Measurements from ENCODE around the gene MYO1B.

The MYO1B gene

GRCh38 chr2:191212119-191212518, 33.1 kb upstream of the MYO1B start:
- no peaks in the 10 kb centered on the region for H3K27me3 ChIP-seq (ENCODE audit: control insufficient read depth, insufficient read depth, low read length)
- no peak for DNase-seq (ENCODE audit: low read depth, low spot score)
- H3K27ac ChIP-seq (ENCODE audit: low read length) = no peak overlapping the region
- no peaks in the 10 kb centered on the region for H3K9me3 ChIP-seq (ENCODE audit: control insufficient read depth, insufficient read depth, low read length)
- no peaks in the 10 kb centered on the region for H3K4me1 ChIP-seq (ENCODE audit: control insufficient read depth, insufficient read depth, low read length)
- no peaks in the 10 kb centered on the region for H3K36me3 ChIP-seq (ENCODE audit: control insufficient read depth, insufficient read depth, low read length)
- H3K4me3 ChIP-seq (ENCODE audit: low read length) = no peak overlapping the region

- no peaks in the 10 kb centered on the region for H3K9me3 ChIP-seq (ENCODE audit: control insufficient read depth, insufficient read depth, low read length)
- H3K4me3 ChIP-seq (ENCODE audit: low read length) = no peak overlapping the region
- no peaks in the 10 kb centered on the region for H3K27me3 ChIP-seq (ENCODE audit: control insufficient read depth, insufficient read depth, low read length)
- H3K36me3 ChIP-seq (ENCODE audit: control insufficient read depth, insufficient read depth, low read length) = no peaks in the 10 kb centered on the region
- no peaks in the 10 kb centered on the region; the same call in 1 of the 2 replicates for H3K4me1 ChIP-seq (ENCODE audit: control insufficient read depth, insufficient read depth, low read length)
- DNase-seq (ENCODE audit: low read depth, low spot score) = no peak
- no peak overlapping the region for H3K27ac ChIP-seq (ENCODE audit: low read length)
Observed at GRCh38 chr2:191213333-191213732, 31.9 kb upstream of the MYO1B start.

- Histone ChIP-seq H3K9me3 (ENCODE audit: control insufficient read depth, insufficient read depth, low read length) (no peaks in the 10 kb centered on the region), H3K4me1 (ENCODE audit: control insufficient read depth, insufficient read depth, low read length) (no peaks in the 10 kb centered on the region; the same call in 1 of the 2 replicates), H3K36me3 (ENCODE audit: control insufficient read depth, insufficient read depth, low read length) (no peaks in the 10 kb centered on the region), H3K4me3 (ENCODE audit: low read length) (no peak overlapping the region), H3K27ac (ENCODE audit: low read length) (no peak overlapping the region), H3K27me3 (ENCODE audit: control insufficient read depth, insufficient read depth, low read length) (no peaks in the 10 kb centered on the region)
- WGBS (ENCODE audit: insufficient coverage, insufficient read length) = no CpG with 5 or more reads among the region's 1 CpG
- DNase-seq (ENCODE audit: low read depth, low spot score) = no peak
Observed at GRCh38 chr2:191215230-191215629, 30.0 kb upstream of the MYO1B start.

- no peaks in the 10 kb centered on the region for H3K36me3 ChIP-seq (ENCODE audit: control insufficient read depth, insufficient read depth, low read length)
- no peaks in the 10 kb centered on the region for H3K27me3 ChIP-seq (ENCODE audit: control insufficient read depth, insufficient read depth, low read length)
- H3K27ac ChIP-seq (ENCODE audit: low read length) = no peak overlapping the region
- H3K4me1 ChIP-seq (ENCODE audit: control insufficient read depth, insufficient read depth, low read length) = no peaks in the 10 kb centered on the region; the same call in 1 of the 2 replicates
- H3K4me3 ChIP-seq (ENCODE audit: low read length) = no peak overlapping the region
- H3K9me3 ChIP-seq (ENCODE audit: control insufficient read depth, insufficient read depth, low read length) = no peaks in the 10 kb centered on the region
- no peak for DNase-seq (ENCODE audit: low read depth, low spot score)
Observed at GRCh38 chr2:191215666-191216065, 29.5 kb upstream of the MYO1B start.

GRCh38 chr2:191217580-191217979, 27.6 kb upstream of the MYO1B start:
- DNase-seq (ENCODE audit: low read depth, low spot score) = no peak
- no peaks in the 10 kb centered on the region for H3K36me3 ChIP-seq (ENCODE audit: control insufficient read depth, insufficient read depth, low read length)
- no peak overlapping the region for H3K27ac ChIP-seq (ENCODE audit: low read length)
- H3K4me1 ChIP-seq (ENCODE audit: control insufficient read depth, insufficient read depth, low read length) = no peaks in the 10 kb centered on the region; the same call in 1 of the 2 replicates
- no peaks in the 10 kb centered on the region for H3K27me3 ChIP-seq (ENCODE audit: control insufficient read depth, insufficient read depth, low read length)
- no CpG with 5 or more reads among the region's 1 CpG for WGBS (ENCODE audit: insufficient coverage, insufficient read length)
- H3K9me3 ChIP-seq (ENCODE audit: control insufficient read depth, insufficient read depth, low read length) = no peaks in the 10 kb centered on the region
- no peak overlapping the region for H3K4me3 ChIP-seq (ENCODE audit: low read length)

- Histone ChIP-seq H3K4me3 (ENCODE audit: low read length) (no peak overlapping the region), H3K36me3 (ENCODE audit: control insufficient read depth, insufficient read depth, low read length) (no peaks in the 10 kb centered on the region), H3K4me1 (ENCODE audit: control insufficient read depth, insufficient read depth, low read length) (no peaks in the 10 kb centered on the region; the same call in 1 of the 2 replicates), H3K27me3 (ENCODE audit: control insufficient read depth, insufficient read depth, low read length) (no peaks in the 10 kb centered on the region), H3K27ac (ENCODE audit: low read length) (no peak overlapping the region), H3K9me3 (ENCODE audit: control insufficient read depth, insufficient read depth, low read length) (no peaks in the 10 kb centered on the region)
- peak; percentile 71 for DNase-seq (ENCODE audit: low read depth, low spot score)
- no CpG with 5 or more reads among the region's 5 CpGs for WGBS (ENCODE audit: insufficient coverage, insufficient read length)
Observed at GRCh38 chr2:191218292-191218898, 26.8 kb upstream of the MYO1B start.

GRCh38 chr2:191220671-191221070, 24.5 kb upstream of the MYO1B start:
- no peaks in the 10 kb centered on the region for H3K27me3 ChIP-seq (ENCODE audit: control insufficient read depth, insufficient read depth, low read length)

GRCh38 chr2:191221666-191222065, 23.5 kb upstream of the MYO1B start:
- H3K4me1 ChIP-seq (ENCODE audit: control insufficient read depth, insufficient read depth, low read length) = peaks cover 2% of the 10 kb centered on the region; the same call in 1 of the 2 replicates
- no CpG with 5 or more reads among the region's 5 CpGs for WGBS (ENCODE audit: insufficient coverage, insufficient read length)
- DNase-seq (ENCODE audit: low read depth, low spot score) = no peak
- H3K9me3 ChIP-seq (ENCODE audit: control insufficient read depth, insufficient read depth, low read length) = no peaks in the 10 kb centered on the region
- H3K4me3 ChIP-seq (ENCODE audit: low read length) = no peak overlapping the region
- no peaks in the 10 kb centered on the region for H3K27me3 ChIP-seq (ENCODE audit: control insufficient read depth, insufficient read depth, low read length)
- H3K36me3 ChIP-seq (ENCODE audit: control insufficient read depth, insufficient read depth, low read length) = no peaks in the 10 kb centered on the region
- no peak overlapping the region for H3K27ac ChIP-seq (ENCODE audit: low read length)

More at GRCh38 chr2:191220671-191221070, 24.5 kb upstream of the MYO1B start:
- peaks cover 2% of the 10 kb centered on the region; the same call in 1 of the 2 replicates for H3K4me1 ChIP-seq (ENCODE audit: control insufficient read depth, insufficient read depth, low read length)
- H3K27ac ChIP-seq (ENCODE audit: low read length) = no peak overlapping the region
- no peaks in the 10 kb centered on the region for H3K36me3 ChIP-seq (ENCODE audit: control insufficient read depth, insufficient read depth, low read length)
- H3K4me3 ChIP-seq (ENCODE audit: low read length) = no peak overlapping the region
- no peaks in the 10 kb centered on the region for H3K9me3 ChIP-seq (ENCODE audit: control insufficient read depth, insufficient read depth, low read length)
- DNase-seq (ENCODE audit: low read depth, low spot score) = no peak
- WGBS (ENCODE audit: insufficient coverage, insufficient read length) = no CpG with 5 or more reads among the region's 2 CpGs

- WGBS (ENCODE audit: insufficient coverage, insufficient read length) = no CpG with 5 or more reads among the region's 4 CpGs
- H3K36me3 ChIP-seq (ENCODE audit: control insufficient read depth, insufficient read depth, low read length) = no peaks in the 10 kb centered on the region
- H3K27ac ChIP-seq (ENCODE audit: low read length) = no peak overlapping the region
- no peak for DNase-seq (ENCODE audit: low read depth, low spot score)
- H3K4me1 ChIP-seq (ENCODE audit: control insufficient read depth, insufficient read depth, low read length) = peaks cover 2% of the 10 kb centered on the region; the same call in 1 of the 2 replicates
- no peak overlapping the region for H3K4me3 ChIP-seq (ENCODE audit: low read length)
- H3K9me3 ChIP-seq (ENCODE audit: control insufficient read depth, insufficient read depth, low read length) = no peaks in the 10 kb centered on the region
- H3K27me3 ChIP-seq (ENCODE audit: control insufficient read depth, insufficient read depth, low read length) = no peaks in the 10 kb centered on the region
Observed at GRCh38 chr2:191222507-191222906, 22.7 kb upstream of the MYO1B start.

GRCh38 chr2:191222952-191223351, 22.3 kb upstream of the MYO1B start:
- Histone ChIP-seq H3K27me3 (ENCODE audit: control insufficient read depth, insufficient read depth, low read length) (no peaks in the 10 kb centered on the region), H3K36me3 (ENCODE audit: control insufficient read depth, insufficient read depth, low read length) (no peaks in the 10 kb centered on the region), H3K4me3 (ENCODE audit: low read length) (no peak overlapping the region), H3K27ac (ENCODE audit: low read length) (no peak overlapping the region), H3K4me1 (ENCODE audit: control insufficient read depth, insufficient read depth, low read length) (peaks cover 2% of the 10 kb centered on the region; the same call in 1 of the 2 replicates), H3K9me3 (ENCODE audit: control insufficient read depth, insufficient read depth, low read length) (no peaks in the 10 kb centered on the region)
- no CpG with 5 or more reads among the region's 3 CpGs for WGBS (ENCODE audit: insufficient coverage, insufficient read length)
- no peak for DNase-seq (ENCODE audit: low read depth, low spot score)

- peaks cover 2% of the 10 kb centered on the region; the same call in 1 of the 2 replicates for H3K4me1 ChIP-seq (ENCODE audit: control insufficient read depth, insufficient read depth, low read length)
- no peaks in the 10 kb centered on the region for H3K9me3 ChIP-seq (ENCODE audit: control insufficient read depth, insufficient read depth, low read length)
- no CpG with 5 or more reads among the region's 1 CpG for WGBS (ENCODE audit: insufficient coverage, insufficient read length)
- H3K4me3 ChIP-seq (ENCODE audit: low read length) = no peak overlapping the region
- H3K36me3 ChIP-seq (ENCODE audit: control insufficient read depth, insufficient read depth, low read length) = no peaks in the 10 kb centered on the region
- no peak overlapping the region for H3K27ac ChIP-seq (ENCODE audit: low read length)
- no peaks in the 10 kb centered on the region for H3K27me3 ChIP-seq (ENCODE audit: control insufficient read depth, insufficient read depth, low read length)
- no peak for DNase-seq (ENCODE audit: low read depth, low spot score)
Observed at GRCh38 chr2:191225126-191225525, 20.1 kb upstream of the MYO1B start.

Data from iPS DF 6.9 (cell line).